BLaER1 (cell line): ENCODE measurements around the gene NXN.
"Not testable (repeated sequence)": the region's sequence is repeated elsewhere in the genome, so short reads cannot be mapped to it uniquely, and the experiment has no call there.

Experiments
- H3K27ac ChIP-seq: shearing (Covaris generic); formaldehyde crosslinking; 2 replicates; pipeline ENCODE4 v1.8.1; 2022
- H3K27me3 ChIP-seq: shearing (Covaris generic); formaldehyde crosslinking; 2 replicates; pipeline ENCODE4 v1.8.1; 2022
- H3K36me3 ChIP-seq: shearing (Covaris generic); formaldehyde crosslinking; 2 replicates; pipeline ENCODE4 v1.8.1; 2022
- H3K4me1 ChIP-seq: shearing (Covaris generic); formaldehyde crosslinking; 2 replicates; pipeline ENCODE4 v1.8.1; 2022
- H3K4me2 ChIP-seq: shearing (Covaris generic); formaldehyde crosslinking; 2 replicates; pipeline ENCODE4 v1.8.1; 2022
- H3K4me3 ChIP-seq: shearing (Covaris generic); formaldehyde crosslinking; 2 replicates; pipeline ENCODE4 v1.8.1; 2022
- H3K9ac ChIP-seq: shearing (Covaris generic); formaldehyde crosslinking; 2 replicates; pipeline ENCODE4 v1.8.1; 2022
- H3K9me3 ChIP-seq: shearing (Covaris generic); formaldehyde crosslinking; 2 replicates; pipeline ENCODE4 v1.8.1; 2022
- H4K20me1 ChIP-seq: shearing (Covaris generic); formaldehyde crosslinking; 2 replicates; pipeline ENCODE4 v1.8.1; 2022
- Cebpa-rat ChIP-seq: shearing (Covaris generic); IDR thresholded peaks from 2 replicates; pipeline ENCODE4 v1.8.1; 2022

NXN gene

GRCh38 chr17:871751-872519 is 107.6 kb downstream of the NXN start:
- H3K9ac ChIP-seq, result 0 out of 2 replicates have a peak overlapping the region, but pooled peaks have one; percentile 15
- peaks cover 94% of the 10 kb centered on the region for H3K4me1 ChIP-seq
- peaks cover 31% of the 10 kb centered on the region for H3K9me3 ChIP-seq
- peak overlapping the region; percentile 93 for H3K4me2 ChIP-seq
- H3K36me3 ChIP-seq, result peaks cover 50% of the 10 kb centered on the region
- peak overlapping the region; percentile 55 for H3K27ac ChIP-seq
- peaks cover 5% of the 10 kb centered on the region; the same call in 1 of the 2 replicates for H4K20me1 ChIP-seq
- TF ChIP-seq Cebpa-rat, result no peak
- H3K27me3 ChIP-seq, result no peaks in the 10 kb centered on the region
- H3K4me3 ChIP-seq, result no peak overlapping the region

- TF ChIP-seq Cebpa-rat, result no peak
- peak overlapping the region; percentile 93 for H3K27ac ChIP-seq
- no peaks in the 10 kb centered on the region for H4K20me1 ChIP-seq
- H3K27me3 ChIP-seq, result no peaks in the 10 kb centered on the region
- peaks cover 28% of the 10 kb centered on the region for H3K9me3 ChIP-seq
- H3K4me1 ChIP-seq, result peaks cover 94% of the 10 kb centered on the region
- H3K4me3 ChIP-seq, result peak overlapping the region; percentile 51
- peak overlapping the region; percentile 93 for H3K4me2 ChIP-seq
- H3K36me3 ChIP-seq, result peaks cover 48% of the 10 kb centered on the region
- peak overlapping the region; percentile 83 for H3K9ac ChIP-seq
Observed at GRCh38 chr17:869567-870525, 109.7 kb downstream of the NXN start.

- H3K4me3 ChIP-seq, result peak overlapping the region; percentile 51; the same call in 1 of the 2 replicates
- TF ChIP-seq Cebpa-rat, result no peak
- peak overlapping the region; percentile 93 for H3K27ac ChIP-seq
Observed at GRCh38 chr17:869086-869485, 110.5 kb downstream of the NXN start.

GRCh38 chr17:867896-868489 is 111.6 kb downstream of the NXN start:
- H3K9ac ChIP-seq, result peak overlapping the region; percentile 83; the same call in 1 of the 2 replicates

More at GRCh38 chr17:869086-869485, 110.5 kb downstream of the NXN start:
- Histone ChIP-seq H3K9ac (peak overlapping the region; percentile 83), H3K36me3 (peaks cover 41% of the 10 kb centered on the region), H3K4me1 (peaks cover 99% of the 10 kb centered on the region), H3K4me2 (peak overlapping the region; percentile 93), H3K27me3 (no peaks in the 10 kb centered on the region), H4K20me1 (no peaks in the 10 kb centered on the region), H3K9me3 (peaks cover 21% of the 10 kb centered on the region)

GRCh38 chr17:867238-867637 is 112.3 kb downstream of the NXN start:
- not testable (repeated sequence) for H3K27me3 ChIP-seq, H3K4me3 ChIP-seq, H3K9me3 ChIP-seq, H4K20me1 ChIP-seq, H3K9ac ChIP-seq
- Histone ChIP-seq H3K36me3 (peaks cover 26% of the 10 kb centered on the region), H3K4me1 (peaks cover 100% of the 10 kb centered on the region), H3K4me2 (peak overlapping the region; percentile 93), H3K27ac (peak overlapping the region; percentile 93)

More at GRCh38 chr17:867896-868489, 111.6 kb downstream of the NXN start:
- H3K36me3 ChIP-seq, result peaks cover 30% of the 10 kb centered on the region
- H3K4me3 ChIP-seq, result no peak overlapping the region
- no peak for TF ChIP-seq Cebpa-rat
- no peaks in the 10 kb centered on the region for H4K20me1 ChIP-seq
- peaks cover 100% of the 10 kb centered on the region for H3K4me1 ChIP-seq
- peak overlapping the region; percentile 93 for H3K4me2 ChIP-seq
- no peaks in the 10 kb centered on the region for H3K27me3 ChIP-seq
- H3K27ac ChIP-seq, result peak overlapping the region; percentile 93
- H3K9me3 ChIP-seq, result peaks cover 10% of the 10 kb centered on the region

- Histone ChIP-seq H3K4me2 (peak overlapping the region; percentile 82), H4K20me1 (no peaks in the 10 kb centered on the region), H3K27me3 (no peaks in the 10 kb centered on the region), H3K4me3 (no peak overlapping the region), H3K4me1 (peaks cover 100% of the 10 kb centered on the region), H3K36me3 (peaks cover 29% of the 10 kb centered on the region), H3K9me3 (no peaks in the 10 kb centered on the region), H3K27ac (peak overlapping the region; percentile 100), H3K9ac (0 out of 2 replicates have a peak overlapping the region, but pooled peaks have one; percentile 87)
- TF ChIP-seq Cebpa-rat, result no peak
Observed at GRCh38 chr17:866568-867103, 112.9 kb downstream of the NXN start.

GRCh38 chr17:864315-864714 is 115.3 kb downstream of the NXN start:
- Histone ChIP-seq H3K27ac (peak overlapping the region; percentile 100), H3K9ac (peak overlapping the region; percentile 87), H4K20me1 (no peaks in the 10 kb centered on the region), H3K4me2 (peak overlapping the region; percentile 82), H3K4me3 (peak overlapping the region; percentile 61), H3K36me3 (peaks cover 27% of the 10 kb centered on the region), H3K27me3 (no peaks in the 10 kb centered on the region), H3K4me1 (peaks cover 100% of the 10 kb centered on the region), H3K9me3 (no peaks in the 10 kb centered on the region)
- no peak for TF ChIP-seq Cebpa-rat

- Histone ChIP-seq H3K27me3 (no peaks in the 10 kb centered on the region), H3K36me3 (peaks cover 27% of the 10 kb centered on the region)
- TF ChIP-seq Cebpa-rat, result 0 out of 2 replicates have a peak, but pooled peaks have one; percentile 36
Observed at GRCh38 chr17:863880-864279, 115.7 kb downstream of the NXN start.

GRCh38 chr17:862582-862981 is 117.0 kb downstream of the NXN start:
- Histone ChIP-seq H3K4me1 (peaks cover 100% of the 10 kb centered on the region), H4K20me1 (no peaks in the 10 kb centered on the region), H3K9me3 (no peaks in the 10 kb centered on the region), H3K9ac (peak overlapping the region; percentile 87), H3K4me2 (peak overlapping the region; percentile 82), H3K27me3 (no peaks in the 10 kb centered on the region), H3K36me3 (peaks cover 21% of the 10 kb centered on the region; the same call in 1 of the 2 replicates), H3K27ac (peak overlapping the region; percentile 100), H3K4me3 (peak overlapping the region; percentile 61)
- no peak for TF ChIP-seq Cebpa-rat

More at GRCh38 chr17:863880-864279, 115.7 kb downstream of the NXN start:
- Histone ChIP-seq H3K9me3 (no peaks in the 10 kb centered on the region), H3K9ac (peak overlapping the region; percentile 87), H3K27ac (peak overlapping the region; percentile 100), H3K4me3 (peak overlapping the region; percentile 61), H3K4me1 (peaks cover 100% of the 10 kb centered on the region), H4K20me1 (no peaks in the 10 kb centered on the region), H3K4me2 (peak overlapping the region; percentile 82)
